ACC112 (cell line): ENCODE data around the gene TMEM109.

Source experiments
- H2AFZ ChIP-seq: fragments of 200-600 bp; sonication (generic); one replicate; pipeline ENCODE4 v1.6.0; 2017; ENCODE audit warnings: antibody characterized with exemption, low read length; ENCODE audit not compliant: unreplicated experiment
- H3K27ac ChIP-seq: fragments of 200-600 bp; sonication (generic); 2 replicates; pipeline ENCODE4 v1.5.1; 2014; ENCODE audit warnings: low read depth, mild to moderate bottlenecking, antibody characterized with exemption, low read length, moderate library complexity
- H3K27me3 ChIP-seq: fragments of 200-600 bp; sonication (generic); 2 replicates; pipeline ENCODE4 v1.6.1; 2014; ENCODE audit warnings: mild to moderate bottlenecking, antibody characterized with exemption, low read length, moderate library complexity, mixed read lengths; ENCODE audit not compliant: insufficient read depth
- H3K36me3 ChIP-seq: fragments of 200-600 bp; sonication (generic); 2 replicates; pipeline ENCODE4 v1.6.1; 2016; ENCODE audit warnings: mild to moderate bottlenecking, antibody characterized with exemption, low read length, moderate library complexity, mixed read lengths; ENCODE audit not compliant: insufficient read depth
- H3K4me1 ChIP-seq: fragments of 200-600 bp; sonication (generic); one replicate; pipeline ENCODE4 v1.6.1; 2016; ENCODE audit warnings: low read length, mixed read lengths; ENCODE audit not compliant: insufficient read depth, unreplicated experiment, control insufficient read depth
- H3K4me3 ChIP-seq: fragments of 200-600 bp; sonication (generic); 2 replicates; pipeline ENCODE4 v1.5.1; 2014; ENCODE audit warnings: mild to moderate bottlenecking, low read depth, low read length
- H3K79me2 ChIP-seq: fragments of 200-600 bp; sonication (generic); one replicate; pipeline ENCODE4 v1.6.0; 2016; ENCODE audit warnings: low read length; ENCODE audit not compliant: control insufficient read depth, unreplicated experiment, insufficient read depth

The TMEM109 gene

DNA sequence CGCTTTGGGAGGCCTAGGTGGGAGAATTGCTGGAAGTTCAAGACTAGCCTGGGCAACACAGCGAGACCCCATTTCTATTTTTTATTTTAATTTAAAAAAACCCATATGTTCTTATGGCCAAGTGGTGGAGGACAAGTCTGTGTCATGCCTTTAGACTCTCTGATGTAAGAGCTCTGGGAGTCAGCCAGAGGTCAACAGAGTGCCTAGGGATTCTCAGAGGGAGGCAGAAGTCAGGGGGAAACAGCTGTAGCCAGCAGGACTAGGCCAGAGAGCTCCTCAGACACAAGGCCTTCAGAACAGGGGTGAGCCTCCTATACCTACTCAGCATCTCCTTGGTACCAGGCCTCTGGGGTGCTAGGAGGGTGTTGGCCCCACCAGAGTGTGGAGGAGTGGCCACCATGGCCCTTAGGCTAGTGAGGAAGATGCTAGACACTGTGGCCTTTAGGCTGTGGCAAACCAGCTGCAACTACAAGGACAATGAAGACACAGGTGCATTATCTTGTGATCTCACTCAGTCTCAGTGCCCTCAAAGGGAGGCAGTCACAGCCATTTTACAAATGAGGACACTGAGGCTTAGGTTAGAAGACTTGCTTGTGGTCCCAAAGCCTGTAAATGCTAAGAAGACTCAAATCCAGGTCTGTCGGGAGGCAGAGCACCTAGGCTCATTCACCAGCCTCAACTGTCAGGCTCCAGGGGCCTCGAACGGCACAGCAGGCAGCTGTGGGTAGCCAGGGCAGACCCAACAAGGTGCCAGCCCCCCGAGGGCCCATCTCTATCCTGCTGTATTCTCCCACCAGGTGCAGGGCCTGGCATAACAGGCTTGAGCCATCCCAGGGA, 41.6 kb upstream of the TMEM109 start:
- Histone ChIP-seq H3K36me3 (no peaks in the 10 kb centered on the region), H3K4me3 (no peak overlapping the region), H3K27me3 (no peaks in the 10 kb centered on the region), H3K27ac (peak overlapping the region; percentile 42; the same call in 1 of the 2 replicates), H3K4me1 (peaks cover 24% of the 10 kb centered on the region), H3K79me2 (no peaks in the 10 kb centered on the region), H2AFZ (no peak overlapping the region)

GRCh38 chr11:60872961-60873524, 40.9 kb upstream of the TMEM109 start:
- H3K4me3 ChIP-seq, result peak overlapping the region; percentile 39; the same call in 1 of the 2 replicates
- no peak overlapping the region for H2AFZ ChIP-seq
- H3K27me3 ChIP-seq, result no peaks in the 10 kb centered on the region
- H3K79me2 ChIP-seq, result no peaks in the 10 kb centered on the region
- H3K27ac ChIP-seq, result peak overlapping the region; percentile 42; the same call in 1 of the 2 replicates
- H3K36me3 ChIP-seq, result no peaks in the 10 kb centered on the region
- peaks cover 24% of the 10 kb centered on the region for H3K4me1 ChIP-seq

DNA sequence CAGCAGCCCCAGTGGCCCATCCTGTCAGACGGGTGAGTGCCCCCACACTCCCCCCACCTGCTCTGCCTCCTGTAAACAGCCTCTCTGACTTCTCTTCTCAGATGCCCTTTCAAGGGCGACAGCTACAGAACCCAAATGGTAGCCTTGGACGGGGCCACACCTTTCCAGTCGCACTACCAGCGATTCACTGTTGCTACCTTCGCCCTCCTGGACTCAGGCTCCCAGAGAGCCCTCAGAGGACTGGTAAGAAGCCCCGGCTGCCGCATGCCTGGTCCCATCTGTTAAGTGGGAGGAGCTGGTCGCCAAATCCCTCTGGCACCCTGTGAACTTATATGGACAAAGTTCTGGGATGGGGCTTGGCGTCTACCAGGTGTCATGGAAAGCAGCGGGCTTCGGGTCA, 40.4 kb upstream of the TMEM109 start:
- no peaks in the 10 kb centered on the region for H3K79me2 ChIP-seq
- H3K4me1 ChIP-seq, result peaks cover 24% of the 10 kb centered on the region
- peak overlapping the region; percentile 39; the same call in 1 of the 2 replicates for H3K4me3 ChIP-seq
- no peak overlapping the region for H2AFZ ChIP-seq
- no peaks in the 10 kb centered on the region for H3K36me3 ChIP-seq
- H3K27me3 ChIP-seq, result no peaks in the 10 kb centered on the region
- H3K27ac ChIP-seq, result no peak overlapping the region

GRCh38 chr11:60874421-60875365, 39.3 kb upstream of the TMEM109 start:
- Histone ChIP-seq H3K4me3 (no peak overlapping the region), H3K36me3 (no peaks in the 10 kb centered on the region), H3K27ac (no peak overlapping the region), H3K4me1 (peaks cover 24% of the 10 kb centered on the region), H2AFZ (no peak overlapping the region), H3K27me3 (no peaks in the 10 kb centered on the region), H3K79me2 (no peaks in the 10 kb centered on the region)

GRCh38 chr11:60875366-60876167, 38.4 kb upstream of the TMEM109 start:
- Histone ChIP-seq H3K27ac (no peak overlapping the region), H2AFZ (no peak overlapping the region), H3K4me1 (peaks cover 24% of the 10 kb centered on the region), H3K36me3 (no peaks in the 10 kb centered on the region), H3K4me3 (no peak overlapping the region), H3K79me2 (no peaks in the 10 kb centered on the region), H3K27me3 (no peaks in the 10 kb centered on the region)

GRCh38 chr11:60876168-60876485, 37.8 kb upstream of the TMEM109 start:
- Histone ChIP-seq H3K36me3 (no peaks in the 10 kb centered on the region), H3K4me1 (peaks cover 24% of the 10 kb centered on the region), H3K79me2 (no peaks in the 10 kb centered on the region), H3K27ac (no peak overlapping the region), H3K4me3 (no peak overlapping the region), H3K27me3 (no peaks in the 10 kb centered on the region), H2AFZ (no peak overlapping the region)

GRCh38 chr11:60878245-60879101, 35.5 kb upstream of the TMEM109 start:
- Histone ChIP-seq H3K79me2 (no peaks in the 10 kb centered on the region), H3K36me3 (no peaks in the 10 kb centered on the region), H3K27me3 (no peaks in the 10 kb centered on the region), H3K27ac (no peak overlapping the region), H3K4me1 (peaks cover 2% of the 10 kb centered on the region), H3K4me3 (no peak overlapping the region), H2AFZ (no peak overlapping the region)

- Histone ChIP-seq H3K4me3 (no peak overlapping the region), H3K36me3 (no peaks in the 10 kb centered on the region), H2AFZ (no peak overlapping the region), H3K79me2 (no peaks in the 10 kb centered on the region), H3K4me1 (no peaks in the 10 kb centered on the region), H3K27ac (no peak overlapping the region), H3K27me3 (no peaks in the 10 kb centered on the region)
Measured at GRCh38 chr11:60879104-60879503, 34.9 kb upstream of the TMEM109 start.

- H3K4me3 ChIP-seq, result no peak overlapping the region
- H3K4me1 ChIP-seq, result no peaks in the 10 kb centered on the region
- H3K27me3 ChIP-seq, result no peaks in the 10 kb centered on the region
- H3K36me3 ChIP-seq, result no peaks in the 10 kb centered on the region
- no peaks in the 10 kb centered on the region for H3K79me2 ChIP-seq
- no peak overlapping the region for H2AFZ ChIP-seq
- H3K27ac ChIP-seq, result no peak overlapping the region
Measured at GRCh38 chr11:60879971-60880588, 33.9 kb upstream of the TMEM109 start.
